H9 (cell line): ENCODE data around the gene MIOS. TPM values are rescaled to one million over a fixed set of nuclear protein-coding genes. Genes with fewer than 3 reads are reported as not detected.

Experiments
- DNase-seq: peaks from one replicate; pipeline ENCODE4 v3.0.0-alpha.2; 2017
- H2AFZ ChIP-seq: one replicate; pipeline ENCODE4 v1.6.1; 2013; ENCODE audit warnings: mild to moderate bottlenecking, low read length, control low read depth, moderate library complexity
- H2AK5ac ChIP-seq: 2 replicates; pipeline ENCODE4 v1.6.1; 2013; ENCODE audit warnings: low read length, control low read depth, mixed read lengths; ENCODE audit not compliant: insufficient read length
- H2BK120ac ChIP-seq: one replicate; pipeline ENCODE4 v1.6.1; 2013; ENCODE audit warnings: low read depth, mild to moderate bottlenecking, low read length, control low read depth, inconsistent platforms; ENCODE audit not compliant: poor library complexity, severe bottlenecking
- H2BK12ac ChIP-seq: 2 replicates; pipeline ENCODE4 v1.6.1; 2013; ENCODE audit warnings: low read length, control low read depth, mixed read lengths, low read depth; ENCODE audit not compliant: insufficient read length
- H2BK15ac ChIP-seq: 2 replicates; pipeline ENCODE4 v1.6.1; 2013; ENCODE audit warnings: low read depth, low read length, control low read depth
- H2BK20ac ChIP-seq: one replicate; pipeline ENCODE4 v1.6.1; 2013; ENCODE audit warnings: low read depth, mild to moderate bottlenecking, low read length, control low read depth, inconsistent platforms; ENCODE audit not compliant: poor library complexity, severe bottlenecking
- H2BK5ac ChIP-seq: 2 replicates; pipeline ENCODE4 v1.6.1; 2013; ENCODE audit warnings: low read length, control low read depth, mixed read lengths; ENCODE audit not compliant: insufficient read length
- H3K14ac ChIP-seq: 2 replicates; pipeline ENCODE4 v1.6.1; 2013; ENCODE audit warnings: low read length, control low read depth; ENCODE audit not compliant: insufficient read depth
- H3K18ac ChIP-seq: 2 replicates; pipeline ENCODE4 v1.6.1; 2013; ENCODE audit warnings: low read depth, mild to moderate bottlenecking, mixed read lengths, low read length, control low read depth; ENCODE audit not compliant: insufficient read length
- H3K23ac ChIP-seq: 2 replicates; pipeline ENCODE4 v1.6.1; 2013; ENCODE audit warnings: low read length, control low read depth, mixed read lengths, low read depth; ENCODE audit not compliant: insufficient read length
- H3K23me2 ChIP-seq: 2 replicates; pipeline ENCODE4 v1.6.1; 2013; ENCODE audit warnings: low read depth, mild to moderate bottlenecking, mixed read lengths, low read length, control low read depth; ENCODE audit not compliant: insufficient read length, poor library complexity, severe bottlenecking
- H3K27ac ChIP-seq: 2 replicates; pipeline ENCODE4 v1.5.1; 2013; ENCODE audit warnings: low read length, control low read depth, mixed read lengths, low read depth; ENCODE audit not compliant: insufficient read length
- H3K27me3 ChIP-seq: 2 replicates; pipeline ENCODE4 v1.6.1; 2013; ENCODE audit warnings: low read length, control low read depth, inconsistent platforms; ENCODE audit not compliant: insufficient read depth
- H3K4ac ChIP-seq: 2 replicates; pipeline ENCODE4 v1.6.1; 2013; ENCODE audit warnings: low read depth, mild to moderate bottlenecking, control low read depth, inconsistent platforms, low read length, moderate library complexity
- H3K4me1 ChIP-seq: 2 replicates; pipeline ENCODE4 v1.6.1; 2013; ENCODE audit warnings: low read length, control low read depth, inconsistent platforms; ENCODE audit not compliant: insufficient read depth
- H3K4me2 ChIP-seq: 2 replicates; pipeline ENCODE4 v1.6.1; 2013; ENCODE audit warnings: low read length, control low read depth, mixed read lengths; ENCODE audit not compliant: insufficient read length, insufficient read depth
- H3K56ac ChIP-seq: 2 replicates; pipeline ENCODE4 v1.6.1; 2013; ENCODE audit warnings: low read depth, mild to moderate bottlenecking, mixed read lengths, low read length, control low read depth; ENCODE audit not compliant: insufficient read length
- H3K79me1 ChIP-seq: 2 replicates; pipeline ENCODE4 v1.6.1; 2013; ENCODE audit warnings: low read depth, mild to moderate bottlenecking, moderate library complexity, low read length, control low read depth, inconsistent platforms; ENCODE audit not compliant: insufficient read depth, poor library complexity, severe bottlenecking
- H3K79me2 ChIP-seq: 2 replicates; pipeline ENCODE4 v1.6.1; 2013; ENCODE audit warnings: low read length, control low read depth, inconsistent platforms; ENCODE audit not compliant: insufficient read depth
- H3K9ac ChIP-seq: 2 replicates; pipeline ENCODE4 v1.6.1; 2013; ENCODE audit warnings: low read length, control low read depth, mixed read lengths; ENCODE audit not compliant: insufficient read length; ENCODE audit errors: extremely low read depth
- H3K9me3 ChIP-seq: one replicate; pipeline ENCODE4 v1.6.1; 2013; ENCODE audit warnings: low read depth, low read length, inconsistent platforms; ENCODE audit not compliant: control insufficient read depth
- H3T11ph ChIP-seq: one replicate; pipeline ENCODE4 v1.6.1; 2013; ENCODE audit warnings: mild to moderate bottlenecking, low read length, control low read depth, inconsistent platforms
- H4K20me1 ChIP-seq: one replicate; pipeline ENCODE4 v1.6.1; 2013; ENCODE audit not compliant: control insufficient read depth, insufficient read length, insufficient read depth
- H4K5ac ChIP-seq: 2 replicates; pipeline ENCODE4 v1.6.1; 2013; ENCODE audit warnings: low read depth, mild to moderate bottlenecking, mixed read lengths, low read length, control low read depth; ENCODE audit not compliant: insufficient read length
- H4K8ac ChIP-seq: replicated peaks from 2 replicates; pipeline ENCODE4 v1.6.1; 2013; ENCODE audit warnings: low read length, control low read depth, mixed read lengths, low read depth; ENCODE audit not compliant: insufficient read length
- H4K91ac ChIP-seq: 2 replicates; pipeline ENCODE4 v1.6.1; 2013; ENCODE audit warnings: low read depth, mild to moderate bottlenecking, moderate library complexity, mixed read lengths, low read length, control low read depth; ENCODE audit not compliant: insufficient read length
- H3K27ac Mint-ChIP-seq, 3 experiments: 2 replicates in 2 of 3; 3 replicates in 1 of 3; pipeline ENCODE4 v1.8.0; 2020 to 2021; ENCODE audit warnings: mixed read lengths in 3 of 3, mild to moderate bottlenecking in 1 of 3, moderate library complexity in 1 of 3
- H3K27me3 Mint-ChIP-seq: 2 replicates; pipeline ENCODE4 v1.8.0; 2021; ENCODE audit warnings: low read depth, mild to moderate bottlenecking, moderate library complexity, mixed read lengths
- H3K36me3 Mint-ChIP-seq, 3 experiments: 2 replicates in 2 of 3; 3 replicates in 1 of 3; pipeline ENCODE4 v1.8.0; 2020 to 2021; ENCODE audit warnings: low read depth in 3 of 3, mixed read lengths in 3 of 3; ENCODE audit not compliant: insufficient read depth in 1 of 3
- H3K4me1 Mint-ChIP-seq, 2 experiments: 2 replicates each; pipeline ENCODE4 v1.8.0; 2020; ENCODE audit warnings: mixed read lengths in 2 of 2
- H3K4me3 Mint-ChIP-seq, 2 experiments: 2 replicates in 1 of 2; 3 replicates in 1 of 2; pipeline ENCODE4 v1.8.0; 2020 to 2021; ENCODE audit warnings: mild to moderate bottlenecking in 2 of 2, mixed read lengths in 2 of 2, moderate library complexity in 1 of 2
- H3K9me3 Mint-ChIP-seq, 2 experiments: 2 replicates in 1 of 2; 3 replicates in 1 of 2; pipeline ENCODE4 v1.8.0; 2020; ENCODE audit warnings: mild to moderate bottlenecking in 2 of 2, mixed read lengths in 2 of 2, moderate library complexity in 1 of 2
- CTCF ChIP-seq: fragments of 200-600 bp; sonication (generic); conservative IDR thresholded peaks from 3 replicates; pipeline ENCODE4 v1.8.0; 2021; ENCODE audit warnings: antibody characterized with exemption, mild to moderate bottlenecking
- WGBS: extraction: QIAGEN DNeasy Blood & Tissue Kit; methylation state at CpG from one replicate; pipeline ENCODE4 v1.1.7; 2013; ENCODE audit warnings: missing lambda C conversion rate, low lambda C conversion rate, mixed read lengths; ENCODE audit not compliant: insufficient read length; ENCODE audit errors: extremely low coverage; 5-methylcytosine and 5-hydroxymethylcytosine counted together
- total RNA-seq: library from RNA; stranded (reverse); gene quantifications from 2 replicates; pipeline ENCODE4 v1.2.1, GENCODE V29; 2021

Gene MIOS
- total RNA-seq, 1 experiment from 2014 or later, result 46.4 TPM

GRCh38 chr7:7563269-7563668 lies 3.4 kb upstream of the MIOS start:
- H3K4me2 ChIP-seq, result no peak overlapping the region
- peaks cover 5 to 25% (median 7%) of the 10 kb centered on the region in 3 experiments; a peak in 6 of 7 replicates for H3K36me3 Mint-ChIP-seq
- no peaks in the 10 kb centered on the region for H4K20me1 ChIP-seq
- H3K27me3 ChIP-seq, result no peaks in the 10 kb centered on the region
- H2BK12ac ChIP-seq, result no peak overlapping the region
- H3K4me1 Mint-ChIP-seq, result peaks cover 5% of the 10 kb centered on the region in 2 experiments
- no peak overlapping the region for H3K18ac ChIP-seq
- no peak overlapping the region for H4K91ac ChIP-seq
- no peak overlapping the region for H3K27ac ChIP-seq
- no peak overlapping the region for H4K5ac ChIP-seq
- no peak overlapping the region for H2BK120ac ChIP-seq
- peaks cover 8 to 10% of the 10 kb centered on the region in 2 experiments; a peak in 4 of 5 replicates for H3K9me3 Mint-ChIP-seq
- no peak overlapping the region for H3K4me3 Mint-ChIP-seq
- no peak overlapping the region for H4K8ac ChIP-seq
- H2AK5ac ChIP-seq, result no peak overlapping the region
- peaks cover 2% of the 10 kb centered on the region; the same call in 1 of the 2 replicates for H3K79me2 ChIP-seq
- H3K9ac ChIP-seq, result no peak overlapping the region
- no peak overlapping the region for H3K14ac ChIP-seq
- H3K4ac ChIP-seq, result no peak overlapping the region
- H3K56ac ChIP-seq, result no peak overlapping the region
- no peak overlapping the region for H3T11ph ChIP-seq
- H3K9me3 ChIP-seq, result no peaks in the 10 kb centered on the region
- no peak overlapping the region for H2AFZ ChIP-seq
- no peaks in the 10 kb centered on the region for H3K27me3 Mint-ChIP-seq
- no peak overlapping the region for H2BK5ac ChIP-seq
- H3K79me1 ChIP-seq, result no peaks in the 10 kb centered on the region
- no peak overlapping the region for H3K23ac ChIP-seq
- WGBS, result no CpG with 5 or more reads among the region's 5 CpGs
- no peak overlapping the region for H2BK15ac ChIP-seq
- no peak for DNase-seq
- no peak overlapping the region for H3K27ac Mint-ChIP-seq
- no peaks in the 10 kb centered on the region; the same call in 1 of the 2 replicates for H3K4me1 ChIP-seq
- peaks cover 3% of the 10 kb centered on the region for H3K23me2 ChIP-seq
- TF ChIP-seq CTCF, result no peak
- no peak overlapping the region for H2BK20ac ChIP-seq
